NCI-H510A (cell line): ENCODE data around the gene ACO1.
"Not testable (repeated sequence)": the region's sequence is repeated elsewhere in the genome, so short reads cannot be mapped to it uniquely, and the experiment has no call there.

Experiments
- DNase-seq: peaks from one replicate; lab custom pipeline; 2025; lab: John Stamatoyannopoulos, UW

ACO1 gene

DNA sequence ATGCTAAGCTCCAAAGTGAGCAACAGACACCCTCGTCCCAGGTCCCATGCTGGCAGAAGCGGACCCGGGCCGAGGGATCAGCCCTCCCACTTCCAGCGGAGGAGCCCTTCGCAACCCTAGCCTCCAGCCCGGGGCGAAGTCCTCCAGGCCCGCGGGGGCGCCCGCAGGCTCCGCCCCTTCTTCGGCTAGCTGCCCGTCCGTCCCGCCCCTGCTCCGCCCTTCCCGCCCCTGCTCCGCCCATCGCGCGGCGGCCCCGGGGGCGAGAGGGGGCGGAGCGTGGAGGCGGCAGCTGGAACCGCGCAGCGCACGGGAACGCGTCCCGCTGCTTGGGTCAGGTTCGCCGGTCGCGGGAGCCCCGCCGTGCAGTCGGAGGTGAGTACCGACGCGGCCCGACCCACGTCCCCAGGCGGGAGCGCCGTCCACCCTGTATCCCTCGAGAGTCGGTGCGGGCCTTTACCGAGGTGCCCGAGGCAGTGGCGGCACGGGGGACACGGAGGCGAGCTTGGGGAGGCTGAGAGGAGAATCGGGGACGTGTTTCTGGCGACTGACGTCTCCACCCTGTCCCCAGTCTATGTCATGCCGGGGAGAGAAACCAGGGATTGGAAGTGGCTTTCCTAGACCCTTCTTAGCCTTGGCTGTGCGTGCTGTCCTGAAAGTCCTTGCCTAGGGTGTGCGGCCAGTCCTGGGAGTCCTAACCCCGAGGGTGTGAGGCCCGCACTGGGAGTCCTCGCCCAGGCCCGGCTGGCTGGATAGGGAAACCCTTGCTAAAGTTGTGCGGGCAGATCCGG lies at the start of gene ACO1:
TSS of gene ACO1 (plus strand) at position 280 of the 788 bp plus-strand sequence. CDS start 20,864 bp downstream, outside the sequence.
- peak; percentile 46 for DNase-seq

DNA sequence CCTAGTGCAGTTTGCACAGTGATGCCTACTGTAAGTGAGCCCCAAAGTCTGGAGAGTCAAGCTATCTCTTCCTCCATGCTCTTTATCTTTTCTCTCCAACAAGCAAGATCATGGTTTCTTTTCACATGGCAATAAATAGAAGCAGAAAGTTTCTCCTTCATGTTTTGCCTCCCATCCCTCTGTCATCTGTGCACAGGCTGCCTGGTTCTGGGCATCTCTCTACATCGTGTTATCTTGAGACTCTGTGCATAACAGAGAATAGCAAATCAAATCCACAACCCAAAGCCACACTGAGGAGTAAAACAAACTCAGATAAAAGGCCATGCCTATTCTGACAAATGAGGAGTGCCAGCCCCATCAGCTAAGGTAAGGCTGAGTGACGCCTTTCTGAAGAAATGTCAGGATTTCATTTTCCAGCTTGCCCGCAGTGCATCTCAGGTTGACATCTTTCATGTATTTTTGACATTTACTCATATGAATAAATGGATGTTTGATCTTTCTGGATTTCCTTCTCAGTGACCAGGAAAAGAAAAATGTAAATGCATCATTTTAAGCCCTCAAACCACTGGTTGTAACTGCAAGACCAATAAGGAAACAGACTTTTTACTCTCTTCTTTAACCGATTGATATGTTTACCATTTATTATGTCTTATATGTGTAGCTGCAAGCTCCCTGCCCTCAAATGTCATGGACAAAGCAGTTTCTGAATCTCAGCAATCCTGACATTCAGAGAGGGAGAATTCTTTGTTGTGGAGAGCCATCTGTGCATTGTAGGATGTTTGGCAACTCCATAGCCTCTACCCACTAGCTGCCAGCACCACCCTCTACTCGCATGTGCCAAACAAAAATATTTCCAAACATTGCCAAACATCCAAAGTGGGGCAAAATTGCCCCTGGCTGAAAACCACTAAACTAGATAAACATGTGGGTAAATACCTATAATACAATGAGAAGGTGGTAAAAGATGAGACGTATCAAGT lies 49.2 kb upstream of the ACO1 start:
- DNase-seq = no peak

DNA sequence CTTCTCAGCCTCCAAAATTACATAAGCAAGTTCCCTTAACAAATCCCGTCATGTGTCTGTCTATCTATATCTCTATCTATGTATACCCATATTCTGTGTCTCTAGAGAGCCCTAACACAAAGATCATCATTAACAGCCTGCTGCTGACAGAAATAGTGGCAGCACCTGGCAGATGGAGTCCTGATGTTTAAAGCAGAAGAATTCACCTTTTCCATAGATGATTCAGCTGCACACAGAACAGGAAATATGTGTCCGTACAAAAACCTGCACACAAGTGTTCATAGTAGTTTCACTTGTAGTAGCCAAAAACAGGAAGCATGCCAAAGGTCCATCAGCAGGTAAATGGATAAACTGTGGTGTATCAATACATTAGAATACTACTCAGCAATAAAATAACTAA lies 45.0 kb upstream of the ACO1 start:
- DNase-seq = no peak

DNA sequence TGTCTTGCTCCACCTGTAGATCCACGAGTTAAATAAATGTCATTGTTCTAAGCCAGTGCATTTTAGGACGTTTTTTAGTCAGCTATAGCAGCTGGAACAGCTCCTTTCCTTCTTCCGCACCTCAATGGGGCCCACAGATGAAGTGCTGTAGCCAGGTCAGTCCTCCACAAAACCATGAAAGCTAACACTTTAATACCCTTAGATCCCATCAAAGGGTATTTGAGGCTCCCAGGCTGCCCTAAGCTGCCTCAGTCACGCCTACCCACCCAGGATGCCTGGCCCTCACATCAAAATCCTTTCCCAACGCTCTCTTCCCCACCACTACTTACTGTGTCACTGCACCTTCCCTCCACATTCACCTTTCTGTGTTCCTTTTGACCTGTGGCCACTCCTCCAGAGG lies 44.1 kb upstream of the ACO1 start:
- DNase-seq = no peak

DNA sequence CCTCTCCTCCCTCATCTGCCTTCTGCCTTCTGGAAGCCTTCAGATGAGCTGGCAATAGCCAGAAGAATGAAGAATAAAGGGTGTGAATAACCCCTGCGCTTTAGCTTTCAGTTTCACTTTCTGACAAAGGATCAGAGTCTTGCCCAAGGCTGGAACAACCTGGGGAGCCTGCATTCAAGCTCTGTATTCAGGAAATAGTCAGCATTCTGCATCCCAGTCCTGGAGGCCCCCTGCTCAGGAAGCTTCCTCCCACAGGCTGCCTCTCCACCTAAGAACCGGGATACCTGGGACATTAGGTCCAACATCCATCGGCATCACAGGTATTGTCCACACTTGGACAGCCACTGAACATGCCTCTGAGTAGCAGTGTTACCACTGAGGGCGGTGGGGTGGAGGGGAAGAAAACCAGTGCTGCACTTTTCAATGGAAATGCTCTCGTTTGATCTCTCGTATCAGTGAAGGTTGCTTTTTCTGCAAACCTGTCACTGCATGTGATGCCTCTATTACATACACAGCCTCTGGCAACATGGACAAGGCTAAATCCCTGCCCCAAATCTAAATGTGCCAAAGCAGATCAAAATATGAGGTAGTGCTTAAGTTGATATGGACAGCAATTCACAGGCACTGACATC lies 39.8 kb upstream of the ACO1 start:
- no peak for DNase-seq

DNA sequence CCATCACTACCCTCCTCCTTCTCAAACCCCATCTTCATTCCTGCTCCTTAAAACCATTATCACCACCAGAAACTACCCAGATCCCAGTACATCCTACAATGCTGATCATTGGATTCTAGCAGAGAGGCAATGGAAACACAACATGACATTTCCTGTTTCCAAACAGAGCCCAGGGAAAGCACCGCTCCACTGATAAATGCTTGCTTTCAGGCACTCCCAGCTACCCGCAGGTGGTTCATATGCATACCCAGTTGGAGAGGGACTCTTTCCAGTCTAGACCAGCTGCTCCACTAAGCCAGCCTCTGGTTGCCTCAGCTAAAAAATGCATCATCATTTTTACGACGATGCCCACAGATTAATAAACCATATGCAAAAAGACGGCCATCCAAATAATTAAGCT lies 39.2 kb upstream of the ACO1 start:
- DNase-seq = no peak

DNA sequence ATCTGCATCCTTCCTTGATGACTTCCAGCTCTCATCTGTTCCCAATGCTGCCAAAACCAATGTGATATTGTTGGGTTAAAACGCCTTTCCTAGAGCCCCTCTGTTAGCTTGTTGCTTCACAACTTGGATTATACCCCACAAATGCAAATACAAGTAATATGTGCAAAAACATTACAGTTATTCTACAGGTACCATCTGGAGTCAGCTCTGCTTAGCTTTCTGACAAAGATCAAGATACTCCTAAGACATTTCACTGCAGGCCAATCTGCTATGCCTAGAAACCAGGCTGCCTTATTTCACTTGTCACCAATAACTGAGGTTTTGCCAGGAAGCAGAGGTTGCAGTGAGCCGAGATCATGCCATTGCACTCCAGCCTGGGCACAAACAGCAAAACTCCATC lies 36.9 kb upstream of the ACO1 start:
- no peak for DNase-seq

DNA sequence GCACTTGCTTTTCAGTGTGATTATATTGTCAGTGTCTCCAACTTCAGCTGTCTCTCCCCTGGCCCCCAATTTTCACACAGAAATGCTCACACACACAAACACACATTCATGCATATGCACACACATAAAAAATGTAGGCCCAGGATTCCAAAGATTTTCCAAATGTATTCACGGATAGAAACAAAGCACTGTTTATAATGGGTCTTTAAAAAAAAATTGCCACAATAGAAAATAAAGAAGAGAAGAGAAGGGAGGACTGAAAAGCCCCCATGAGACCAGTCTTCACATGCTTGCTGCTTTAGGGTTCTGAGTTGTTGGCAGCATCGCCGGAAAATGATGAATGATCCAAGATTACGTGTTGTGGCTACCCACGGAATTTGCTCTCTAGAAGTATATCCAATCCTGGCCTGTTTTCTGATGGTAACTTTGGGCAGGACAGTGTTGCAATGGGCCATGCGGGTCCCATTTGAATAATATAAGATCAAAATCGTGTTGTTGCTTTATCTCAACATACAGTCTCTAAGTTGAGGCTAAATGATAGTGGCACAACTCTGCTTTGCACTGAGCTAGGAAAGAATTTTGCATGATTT lies 36.2 kb upstream of the ACO1 start:
- DNase-seq = no peak

DNA sequence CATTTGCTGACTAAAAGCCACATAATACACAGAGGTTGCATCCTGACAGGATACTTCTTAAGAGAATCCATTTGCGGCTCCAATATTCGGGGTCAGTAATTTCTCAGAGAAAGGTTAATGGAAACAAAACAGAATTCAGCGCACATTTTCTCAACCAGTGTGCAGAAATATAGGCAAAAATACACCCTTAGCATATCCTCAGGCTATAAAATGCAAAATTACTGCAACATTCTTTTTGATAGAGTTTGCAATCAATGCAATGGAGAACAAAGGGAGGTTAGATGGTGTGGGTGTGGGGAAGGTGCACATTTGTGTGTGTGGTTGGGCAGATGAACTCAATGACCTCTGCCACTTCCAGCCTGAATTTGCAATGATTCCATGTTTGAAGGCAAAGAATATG lies 35.4 kb upstream of the ACO1 start:
- no peak for DNase-seq

DNA sequence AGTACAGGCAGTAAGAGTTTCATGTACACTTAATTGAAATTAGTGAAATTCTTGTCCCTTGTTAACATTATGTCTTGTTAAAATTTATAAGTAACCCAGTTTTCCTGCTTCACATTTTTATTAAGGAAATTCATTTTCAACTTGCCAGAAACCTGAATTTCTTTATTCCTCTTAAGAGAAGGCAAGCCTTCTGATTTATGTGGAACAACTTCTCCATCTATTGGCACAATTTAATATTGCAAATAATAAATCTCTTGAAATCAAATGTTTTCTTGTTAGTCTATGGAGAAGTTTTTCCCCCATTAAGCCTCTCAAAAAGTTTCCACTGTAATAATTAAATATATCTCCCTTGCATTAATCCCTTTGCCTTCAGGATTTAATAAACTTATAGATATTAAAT lies 33.8 kb upstream of the ACO1 start:
- no peak for DNase-seq

DNA sequence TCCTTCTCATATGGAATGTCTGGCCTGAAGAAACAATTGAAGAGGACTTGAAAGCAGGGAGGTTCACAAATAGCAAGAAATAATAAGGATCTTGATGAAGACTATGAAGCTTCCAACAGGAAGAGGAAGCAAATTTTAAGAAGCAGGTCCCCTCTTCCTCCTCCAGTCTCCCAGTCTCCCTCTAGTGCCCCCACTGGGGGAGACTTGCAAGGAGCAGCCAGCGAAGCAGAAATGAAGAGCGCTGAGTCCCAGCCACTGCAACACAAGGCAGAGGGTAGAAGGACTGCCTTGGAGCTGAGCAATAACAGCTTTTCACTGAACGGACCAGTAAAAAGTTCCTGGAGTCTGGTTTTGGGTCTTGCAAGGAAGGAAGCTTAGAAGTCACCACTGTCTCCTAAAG lies 32.6 kb upstream of the ACO1 start:
- no peak for DNase-seq

DNA sequence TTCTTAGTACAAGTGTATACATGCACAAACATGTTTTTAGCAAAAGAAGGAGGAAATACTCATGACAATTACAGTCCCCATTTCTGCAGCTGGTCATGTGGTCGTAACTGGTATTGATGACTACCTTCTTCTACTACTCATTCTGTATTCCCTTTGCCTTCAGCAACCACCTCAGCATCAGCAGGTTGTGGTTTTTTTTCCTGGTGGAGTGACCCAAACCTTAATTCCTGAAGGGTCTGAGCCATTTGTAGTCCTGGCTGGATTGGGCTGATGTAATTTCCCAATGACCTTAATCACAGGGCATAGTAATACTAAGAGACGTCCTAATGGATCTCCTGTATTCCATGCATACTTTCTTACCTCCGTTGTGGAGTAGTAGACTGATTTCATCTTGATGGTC lies 31.0 kb upstream of the ACO1 start:
- not testable (repeated sequence) for DNase-seq

DNA sequence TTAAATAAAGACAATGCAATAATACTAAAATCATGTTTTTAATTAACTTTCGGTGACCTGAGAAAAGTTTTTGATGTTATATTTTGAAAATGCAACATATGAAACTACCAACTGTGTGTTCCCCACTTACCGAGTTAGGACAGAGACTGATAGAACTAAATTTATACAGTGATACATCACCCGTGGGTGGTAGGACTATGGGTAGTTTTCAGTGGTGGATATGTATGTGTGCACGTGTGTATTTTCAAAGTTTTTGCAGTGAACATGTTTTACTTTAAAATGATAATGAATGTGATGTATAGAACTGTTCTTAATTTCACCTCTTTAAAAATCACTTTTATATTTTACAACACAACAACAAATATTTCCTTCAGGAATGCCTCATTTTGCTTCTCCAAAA lies 25.0 kb upstream of the ACO1 start:
- no peak for DNase-seq

DNA sequence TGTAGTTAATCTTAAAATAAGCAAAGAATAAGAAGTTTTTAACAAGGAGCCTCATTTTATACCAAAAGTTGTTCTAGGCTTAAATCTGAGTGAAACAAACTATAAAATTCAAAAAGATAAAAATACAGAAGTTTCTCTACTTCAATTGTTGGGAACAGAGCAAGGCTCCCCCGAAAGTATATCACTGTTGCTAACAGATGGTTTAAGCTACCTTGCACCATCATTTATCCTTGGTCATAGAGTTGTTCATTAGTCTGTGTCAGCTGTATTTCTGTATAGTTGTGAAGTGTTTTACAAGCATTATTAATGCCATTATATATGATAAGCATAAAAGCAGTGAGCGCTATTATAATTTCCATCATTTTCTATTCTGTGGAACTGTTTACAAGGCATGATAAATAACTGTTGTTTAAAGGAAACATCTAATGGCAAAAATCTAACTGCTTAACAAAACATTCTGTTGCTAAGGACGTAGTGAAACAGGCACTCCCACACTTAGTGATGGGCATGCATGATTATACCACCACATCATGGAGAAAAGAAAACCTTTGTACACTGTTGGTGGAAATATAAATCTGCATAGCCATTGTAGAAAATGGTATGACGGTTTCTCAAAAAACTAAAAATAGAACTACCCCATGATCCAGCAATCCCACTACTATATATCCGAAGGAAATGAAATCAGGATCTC lies 23.3 kb upstream of the ACO1 start:
- DNase-seq = no peak

DNA sequence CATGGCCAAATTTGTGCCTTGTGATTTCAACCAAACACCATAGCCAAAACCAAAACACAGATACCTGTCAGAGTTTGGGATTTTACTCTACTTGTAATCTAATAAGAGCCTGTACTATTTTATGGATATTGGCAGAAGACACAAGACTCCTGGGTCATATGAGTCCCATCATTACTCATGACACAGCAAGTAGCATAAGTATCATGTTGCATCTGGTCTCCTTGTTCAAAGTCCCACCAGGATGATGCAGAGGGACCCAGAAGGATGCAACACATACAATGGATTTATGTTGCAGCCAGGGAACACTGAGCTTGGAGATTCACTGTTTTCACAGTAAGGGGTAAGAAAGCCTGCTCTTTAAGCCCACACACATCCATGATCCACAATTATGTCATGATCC lies 13.2 kb upstream of the ACO1 start:
- no peak for DNase-seq

DNA sequence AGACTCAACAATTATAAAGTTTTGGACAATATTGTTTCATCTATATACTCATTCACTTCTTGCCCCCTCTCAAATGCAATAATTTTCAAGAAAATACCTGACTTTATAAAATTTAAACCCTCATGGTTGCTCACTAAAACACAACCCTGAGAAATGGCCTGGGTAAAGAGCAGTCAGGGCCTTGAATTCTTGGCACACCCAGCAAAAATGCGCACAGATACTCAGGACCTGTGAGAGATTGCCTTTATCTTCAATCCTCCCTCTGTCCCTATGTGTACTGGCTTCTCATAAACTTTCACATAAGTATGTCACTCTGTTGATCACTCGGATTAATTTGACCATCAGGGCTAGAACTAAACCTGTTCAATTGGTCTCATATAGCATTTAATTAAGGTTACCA lies 12.8 kb upstream of the ACO1 start:
- DNase-seq = no peak

DNA sequence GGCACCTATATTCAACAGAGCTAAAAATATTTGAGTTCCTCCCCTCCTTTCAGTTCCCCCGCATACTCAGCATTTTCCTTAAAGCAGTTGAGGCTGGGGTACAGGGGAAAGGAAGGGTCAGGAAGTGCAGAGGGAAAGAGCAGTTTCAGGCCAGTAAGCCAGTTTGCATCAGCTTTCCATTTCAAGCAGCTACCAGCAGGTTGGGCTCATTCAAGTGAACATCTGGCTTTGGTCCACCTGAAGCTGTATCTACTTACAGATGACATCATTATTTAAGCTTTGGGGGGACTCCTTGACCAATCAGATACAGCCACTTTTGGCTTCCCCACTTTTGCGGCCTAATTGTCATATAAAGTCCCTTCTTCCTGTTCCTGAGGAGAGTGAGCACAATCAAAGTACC lies 8.2 kb upstream of the ACO1 start:
- no peak for DNase-seq

DNA sequence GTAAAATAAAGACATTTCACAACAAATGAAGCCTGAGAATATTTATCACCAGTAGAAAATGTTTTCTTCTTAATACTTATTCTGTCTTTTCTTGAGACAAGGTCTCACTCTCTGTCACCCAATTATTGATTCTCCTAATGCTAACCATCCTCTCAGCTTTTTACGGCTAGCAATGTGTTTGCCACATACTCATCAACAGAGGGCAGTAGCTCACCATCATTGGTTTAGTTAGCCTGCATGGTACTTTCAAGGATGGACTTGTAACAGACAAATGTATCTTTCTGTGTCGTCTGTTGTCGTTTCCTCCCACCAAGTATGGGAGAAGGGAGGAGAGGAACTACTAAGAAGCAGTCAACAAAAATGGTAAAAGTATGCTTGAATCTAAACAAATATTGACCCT lies 5.9 kb upstream of the ACO1 start:
- peak; percentile 16 for DNase-seq

DNA sequence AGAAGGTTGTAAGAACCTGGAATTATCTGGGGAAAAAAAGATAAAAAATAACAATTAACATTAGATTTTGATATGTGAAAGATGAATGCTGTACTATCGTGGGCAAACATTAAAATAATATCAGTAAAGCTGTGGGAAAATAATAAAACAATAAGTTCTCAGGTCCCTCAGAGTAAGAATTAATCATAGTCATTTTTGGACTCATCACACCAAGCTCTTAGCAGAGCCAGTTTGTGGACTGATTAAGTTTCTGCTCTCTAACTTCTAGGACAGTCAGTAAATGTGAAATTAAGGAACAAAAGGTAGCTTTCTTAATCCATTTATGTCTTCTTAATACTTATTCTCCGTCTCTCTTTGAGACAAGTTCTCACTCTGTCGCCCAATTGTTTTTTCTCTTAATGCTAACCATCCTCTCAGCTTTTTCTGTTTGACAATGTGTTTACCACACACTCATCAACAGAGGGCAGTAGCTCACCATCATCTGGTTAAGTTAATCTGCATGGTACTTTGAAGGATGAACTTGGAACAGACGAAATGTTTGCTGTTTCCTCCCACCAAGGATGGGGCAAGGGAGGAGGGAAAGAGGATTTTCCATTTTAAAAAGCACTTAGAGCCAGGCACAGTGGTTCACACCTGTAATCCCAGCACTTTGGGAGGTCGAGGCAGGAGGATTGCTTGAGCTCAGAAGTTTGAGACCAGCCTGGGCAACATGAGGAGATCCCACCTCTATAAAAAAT lies 5.3 kb upstream of the ACO1 start:
- no peak for DNase-seq

DNA sequence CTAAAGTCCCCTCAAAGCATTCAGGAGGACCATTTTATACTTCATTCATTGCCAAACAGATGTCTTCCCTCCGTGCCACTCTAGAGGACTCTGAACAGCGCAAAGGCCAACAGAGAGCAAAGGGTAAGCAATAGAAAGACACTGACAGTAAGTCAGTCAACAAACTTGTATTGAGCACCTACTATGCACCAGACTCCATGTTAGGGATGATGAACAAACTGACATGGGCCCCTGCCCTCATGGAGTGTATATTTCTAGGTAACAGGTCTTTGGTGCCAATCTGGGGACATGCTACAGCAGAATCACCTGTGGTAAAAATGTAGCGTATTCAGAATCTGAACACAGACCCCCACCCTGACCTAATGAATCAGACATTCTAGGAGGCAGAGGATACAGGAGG lies 3.5 kb upstream of the ACO1 start:
- no peak for DNase-seq
